Stimulated activated CD8-positive, alpha-beta memory T cell treated with anti-CD3 and anti-CD28 coated beads, Interleukin-4, amount 100 ng/mL, for 24 hours (primary cell): Measurements from ENCODE around the gene MAB21L4.
A peak's percentile ranks its signal among the peaks of the same experiment; 100 is the strongest.
"Not testable (repeated sequence)": the region's sequence is repeated elsewhere in the genome, so short reads cannot be mapped to it uniquely, and the experiment has no call there.

Source experiments
- DNase-seq: peaks from one replicate; pipeline ENCODE4 v3.0.0-alpha.2; 2020; ENCODE audit warnings: low read depth

The MAB21L4 gene

GRCh38 chr2:240858321-240858720 lies 37.6 kb downstream of the MAB21L4 start:
- DNase-seq = no peak

GRCh38 chr2:240857039-240858008 lies 38.6 kb downstream of the MAB21L4 start:
- no peak for DNase-seq

- DNase-seq = no peak
These were observed 39.6 kb downstream of the MAB21L4 start for GRCh38 chr2:240856151-240856980.

- no peak for DNase-seq
These were observed 40.3 kb downstream of the MAB21L4 start for GRCh38 chr2:240855670-240856069.

GRCh38 chr2:240852671-240853314 lies 43.2 kb downstream of the MAB21L4 start:
- DNase-seq = no peak

GRCh38 chr2:240851078-240851991 lies 44.6 kb downstream of the MAB21L4 start:
- peak; percentile 76 for DNase-seq

GRCh38 chr2:240850756-240851077 lies 45.2 kb downstream of the MAB21L4 start:
- DNase-seq = no peak

- no peak for DNase-seq
These were observed 45.9 kb downstream of the MAB21L4 start for GRCh38 chr2:240850026-240850425.

GRCh38 chr2:240848900-240849680 lies 46.9 kb downstream of the MAB21L4 start:
- DNase-seq = no peak

- DNase-seq = no peak
These were observed 48.1 kb downstream of the MAB21L4 start for GRCh38 chr2:240847817-240848216.

GRCh38 chr2:240846873-240847595 lies 48.9 kb downstream of the MAB21L4 start:
- DNase-seq = no peak

GRCh38 chr2:240846309-240846708 lies 49.6 kb downstream of the MAB21L4 start:
- not testable (repeated sequence) for DNase-seq

- no peak for DNase-seq
These were observed 55.4 kb downstream of the MAB21L4 start for GRCh38 chr2:240840435-240841060.

GRCh38 chr2:240839152-240840143 lies 56.5 kb downstream of the MAB21L4 start:
- DNase-seq = no peak

GRCh38 chr2:240837621-240838020 lies 58.3 kb downstream of the MAB21L4 start:
- no peak for DNase-seq

GRCh38 chr2:240836781-240837467 lies 59.0 kb downstream of the MAB21L4 start:
- no peak for DNase-seq
